Urinary bladder (tissue), 4 donors: ENCODE results near the gene GHRHR. TPM values are rescaled to one million over a fixed set of nuclear protein-coding genes. Genes with fewer than 3 reads are reported as not detected.

Experiments used
- DNase-seq: peaks from one replicate; pipeline ENCODE4 v3.0.0-alpha.2; 2015; ENCODE audit errors: extremely low spot score
- H3K27ac ChIP-seq: one replicate; pipeline ENCODE4 v1.5.1; 2013; ENCODE audit warnings: low read depth, mild to moderate bottlenecking, moderate library complexity
- H3K36me3 ChIP-seq: one replicate; pipeline ENCODE4 v1.6.1; 2013; ENCODE audit warnings: mild to moderate bottlenecking, moderate library complexity; ENCODE audit not compliant: insufficient read depth
- H3K4me1 ChIP-seq: one replicate; pipeline ENCODE4 v1.6.1; 2013; ENCODE audit warnings: mild to moderate bottlenecking, moderate library complexity; ENCODE audit not compliant: insufficient read depth
- H3K4me3 ChIP-seq: one replicate; pipeline ENCODE4 v1.5.1; 2013; ENCODE audit warnings: low read depth, low read length
- WGBS: extraction: QIAGEN DNeasy Blood & Tissue Kit; methylation state at CpG from one replicate; pipeline ENCODE4 v1.1.7; 2013; 5-methylcytosine and 5-hydroxymethylcytosine counted together
- polyA plus RNA-seq: library from polyadenylated mRNA; stranded (reverse); fragments of 200-250 nt; gene quantifications from one replicate; pipeline ENCODE4 v1.2.3, GENCODE V29; 2013
- total RNA-seq: library from RNA; depleted of rRNA; stranded (reverse); fragments of >200 nt; gene quantifications from one replicate; pipeline ENCODE4 v1.2.3, GENCODE V29; 2014
- donor health status: healthy with polysubstance abuse.
- donor health status: healthy.

GHRHR gene
- total and polyA plus RNA-seq, 2 donors = not detected

- Histone ChIP-seq H3K27ac (no peak overlapping the region), H3K4me1 (no peaks in the 10 kb centered on the region), H3K4me3 (no peak overlapping the region), H3K36me3 (no peaks in the 10 kb centered on the region)
- no peak for DNase-seq
- 68% methylated on average over 5 of the region's 5 CpGs for WGBS
Observed at GRCh38 chr7:31000779-31001178, 37.0 kb downstream of the GHRHR start.

GRCh38 chr7:31002256-31002655 lies 38.5 kb downstream of the GHRHR start:
- no peaks in the 10 kb centered on the region for H3K36me3 ChIP-seq
- WGBS = 53% methylated on average over 6 of the region's 6 CpGs
- H3K27ac ChIP-seq = no peak overlapping the region
- DNase-seq = no peak
- H3K4me1 ChIP-seq = no peaks in the 10 kb centered on the region
- no peak overlapping the region for H3K4me3 ChIP-seq

GRCh38 chr7:31003097-31003496 lies 39.3 kb downstream of the GHRHR start:
- WGBS = 90% methylated on average over 2 of the region's 2 CpGs
- H3K4me1 ChIP-seq = no peaks in the 10 kb centered on the region
- no peak for DNase-seq

GRCh38 chr7:31003721-31004120 lies 40.0 kb downstream of the GHRHR start:
- Histone ChIP-seq H3K27ac (no peak overlapping the region), H3K4me3 (no peak overlapping the region), H3K36me3 (no peaks in the 10 kb centered on the region), H3K4me1 (no peaks in the 10 kb centered on the region)
- DNase-seq = no peak
- 94% methylated on average over 6 of the region's 6 CpGs for WGBS

More at GRCh38 chr7:31003097-31003496, 39.3 kb downstream of the GHRHR start:
- Histone ChIP-seq H3K36me3 (no peaks in the 10 kb centered on the region), H3K27ac (no peak overlapping the region), H3K4me3 (no peak overlapping the region)

GRCh38 chr7:31004393-31004792 lies 40.6 kb downstream of the GHRHR start:
- no peak for DNase-seq
- no peak overlapping the region for H3K4me3 ChIP-seq
- H3K36me3 ChIP-seq = no peaks in the 10 kb centered on the region
- 71% methylated on average over 1 of the region's 1 CpG for WGBS
- no peak overlapping the region for H3K27ac ChIP-seq
- H3K4me1 ChIP-seq = no peaks in the 10 kb centered on the region

GRCh38 chr7:31006857-31007256 lies 43.1 kb downstream of the GHRHR start:
- WGBS = 58% methylated on average over 6 of the region's 6 CpGs
- DNase-seq = no peak
- H3K4me3 ChIP-seq = no peak overlapping the region
- no peak overlapping the region for H3K27ac ChIP-seq
- no peaks in the 10 kb centered on the region for H3K4me1 ChIP-seq
- H3K36me3 ChIP-seq = no peaks in the 10 kb centered on the region

GRCh38 chr7:31007634-31008033 lies 43.9 kb downstream of the GHRHR start:
- Histone ChIP-seq H3K36me3 (no peaks in the 10 kb centered on the region), H3K27ac (no peak overlapping the region)
- WGBS = 63% methylated on average over 5 of the region's 5 CpGs

GRCh38 chr7:31014826-31015225 lies 51.1 kb downstream of the GHRHR start:
- H3K36me3 ChIP-seq = no peaks in the 10 kb centered on the region
- DNase-seq = no peak
- 72% methylated on average over 3 of the region's 3 CpGs for WGBS
- no peak overlapping the region for H3K27ac ChIP-seq
- no peaks in the 10 kb centered on the region for H3K4me1 ChIP-seq
- no peak overlapping the region for H3K4me3 ChIP-seq

More at GRCh38 chr7:31007634-31008033, 43.9 kb downstream of the GHRHR start:
- no peak overlapping the region for H3K4me3 ChIP-seq
- DNase-seq = no peak
- no peaks in the 10 kb centered on the region for H3K4me1 ChIP-seq

GRCh38 chr7:31017032-31017675 lies 53.4 kb downstream of the GHRHR start:
- H3K4me3 ChIP-seq = no peak overlapping the region
- no peaks in the 10 kb centered on the region for H3K4me1 ChIP-seq
- no peak overlapping the region for H3K27ac ChIP-seq
- H3K36me3 ChIP-seq = no peaks in the 10 kb centered on the region
- DNase-seq = no peak
- 73% methylated on average over 7 of the region's 7 CpGs for WGBS

- WGBS = 92% methylated on average over 5 of the region's 5 CpGs
- H3K27ac ChIP-seq = no peak overlapping the region
- H3K4me1 ChIP-seq = no peaks in the 10 kb centered on the region
- DNase-seq = no peak
- H3K36me3 ChIP-seq = no peaks in the 10 kb centered on the region
- no peak overlapping the region for H3K4me3 ChIP-seq
Observed at GRCh38 chr7:31017721-31018120, 54.0 kb downstream of the GHRHR start.

- no peak for DNase-seq
- no peak overlapping the region for H3K27ac ChIP-seq
- H3K4me3 ChIP-seq = no peak overlapping the region
- H3K36me3 ChIP-seq = no peaks in the 10 kb centered on the region
- 94% methylated on average over 1 of the region's 1 CpG for WGBS
- H3K4me1 ChIP-seq = no peaks in the 10 kb centered on the region
Observed at GRCh38 chr7:31019509-31019908, 55.8 kb downstream of the GHRHR start.

GRCh38 chr7:31020161-31020560 lies 56.4 kb downstream of the GHRHR start:
- H3K4me3 ChIP-seq = no peak overlapping the region
- WGBS = 95% methylated on average over 3 of the region's 3 CpGs
- no peak overlapping the region for H3K27ac ChIP-seq
- DNase-seq = no peak
- no peaks in the 10 kb centered on the region for H3K36me3 ChIP-seq
- no peaks in the 10 kb centered on the region for H3K4me1 ChIP-seq

GRCh38 chr7:31020652-31021051 lies 56.9 kb downstream of the GHRHR start:
- H3K4me3 ChIP-seq = no peak overlapping the region
- DNase-seq = no peak
- H3K36me3 ChIP-seq = no peaks in the 10 kb centered on the region
- H3K27ac ChIP-seq = no peak overlapping the region
- 78% methylated on average over 3 of the region's 3 CpGs for WGBS
- H3K4me1 ChIP-seq = no peaks in the 10 kb centered on the region

- Histone ChIP-seq H3K4me1 (no peaks in the 10 kb centered on the region), H3K4me3 (no peak overlapping the region), H3K27ac (no peak overlapping the region), H3K36me3 (no peaks in the 10 kb centered on the region)
- DNase-seq = no peak
- WGBS = 91% methylated on average over 4 of the region's 4 CpGs
Observed at GRCh38 chr7:31022117-31022516, 58.4 kb downstream of the GHRHR start.

GRCh38 chr7:31022726-31023125 lies 59.0 kb downstream of the GHRHR start:
- WGBS = 92% methylated on average over 3 of the region's 3 CpGs
- no peaks in the 10 kb centered on the region for H3K36me3 ChIP-seq
- H3K4me1 ChIP-seq = no peaks in the 10 kb centered on the region
- H3K4me3 ChIP-seq = no peak overlapping the region
- no peak for DNase-seq
- no peak overlapping the region for H3K27ac ChIP-seq
